GM23338 (cell line): ENCODE data around the gene WDR27. TPM values are rescaled to one million over a fixed set of nuclear protein-coding genes. Genes with fewer than 3 reads are reported as not detected.

Experiments
- ATAC-seq: fragments of 200-7000 bp; cut with Tn5 transposase; 3 replicates; pipeline ENCODE4 v1.9.1; 2020
- DNase-seq: peaks from one replicate; pipeline ENCODE4 v3.0.0-alpha.2; 2015; ENCODE audit warnings: low spot score
- H2AFZ ChIP-seq: fragments of 200-600 bp; sonication (generic); 2 replicates; pipeline ENCODE4 v1.8.0; 2016; ENCODE audit warnings: antibody characterized with exemption, mild to moderate bottlenecking, moderate library complexity
- H3F3A ChIP-seq: fragments of 200-600 bp; sonication (generic); replicated peaks from 2 replicates; pipeline ENCODE4 v1.8.0; 2017; ENCODE audit warnings: antibody characterized with exemption, mixed run types, low read depth
- H3K27ac ChIP-seq: fragments of 200-600 bp; sonication (generic); 2 replicates; pipeline ENCODE4 v1.6.1; 2016; ENCODE audit warnings: low read depth
- H3K27me3 ChIP-seq: fragments of 200-600 bp; sonication (generic); 2 replicates; pipeline ENCODE4 v1.8.0; 2016; ENCODE audit warnings: mild to moderate bottlenecking, mixed run types, moderate library complexity; ENCODE audit not compliant: insufficient read depth
- H3K36me3 ChIP-seq: fragments of 200-600 bp; sonication (generic); 2 replicates; pipeline ENCODE4 v1.8.0; 2016; ENCODE audit warnings: mild to moderate bottlenecking; ENCODE audit not compliant: insufficient read depth
- H3K4me1 ChIP-seq: fragments of 200-600 bp; sonication (generic); 2 replicates; pipeline ENCODE4 v1.8.0; 2016; ENCODE audit warnings: mild to moderate bottlenecking, moderate library complexity; ENCODE audit not compliant: insufficient read depth
- H3K4me2 ChIP-seq: fragments of 200-600 bp; sonication (generic); 2 replicates; pipeline ENCODE4 v1.7.1; 2017; ENCODE audit warnings: mixed run types
- H3K4me3 ChIP-seq: fragments of 200-600 bp; sonication (generic); 2 replicates; pipeline ENCODE4 v1.6.1; 2016; ENCODE audit warnings: mixed run types
- H3K79me2 ChIP-seq: fragments of 200-600 bp; sonication (generic); replicated peaks from 2 replicates; pipeline ENCODE4 v1.8.0; 2017; ENCODE audit warnings: mild to moderate bottlenecking; ENCODE audit not compliant: insufficient read depth
- H3K9me2 ChIP-seq: fragments of 200-600 bp; sonication (generic); 2 replicates; pipeline ENCODE4 v1.8.0; 2017; ENCODE audit not compliant: insufficient read depth
- H4K20me1 ChIP-seq: fragments of 200-600 bp; sonication (generic); replicated peaks from 2 replicates; pipeline ENCODE4 v1.8.0; 2017; ENCODE audit warnings: mild to moderate bottlenecking; ENCODE audit not compliant: insufficient read depth
- H3K27ac Mint-ChIP-seq: 2 replicates; pipeline ENCODE4 v1.8.0; 2020; ENCODE audit warnings: inconsistent platforms, mild to moderate bottlenecking, moderate library complexity, mixed read lengths
- H3K27me3 Mint-ChIP-seq: 3 replicates; pipeline ENCODE4 v1.8.0; 2022; ENCODE audit warnings: low read depth, mild to moderate bottlenecking, moderate library complexity, mixed read lengths, inconsistent platforms; ENCODE audit not compliant: insufficient read depth, poor library complexity
- H3K36me3 Mint-ChIP-seq: 3 replicates; pipeline ENCODE4 v1.8.0; 2021; ENCODE audit warnings: low read depth, mild to moderate bottlenecking, inconsistent platforms, moderate library complexity, mixed read lengths
- H3K4me1 Mint-ChIP-seq: 3 replicates; pipeline ENCODE4 v1.8.0; 2020; ENCODE audit warnings: mild to moderate bottlenecking, inconsistent platforms, mixed read lengths
- H3K4me3 Mint-ChIP-seq: 3 replicates; pipeline ENCODE4 v1.8.0; 2021; ENCODE audit warnings: moderate library complexity, mild to moderate bottlenecking, inconsistent platforms, mixed read lengths
- H3K9me3 Mint-ChIP-seq: 3 replicates; pipeline ENCODE4 v1.8.0; 2020; ENCODE audit warnings: moderate library complexity, mild to moderate bottlenecking, inconsistent platforms, mixed read lengths
- CREB1 ChIP-seq: fragments of 250-450 bp; sonication (Bioruptor Pico); IDR thresholded peaks from 2 replicates; pipeline ENCODE4 v1.5.0; 2020; ENCODE audit warnings: low read depth, mild to moderate bottlenecking, moderate library complexity
- EZH2phosphoT487 ChIP-seq: fragments of 200-600 bp; sonication (generic); IDR thresholded peaks from one replicate; pipeline ENCODE4 v1.8.1; 2018; ENCODE audit warnings: antibody characterized with exemption; ENCODE audit not compliant: unreplicated experiment
- JUNB ChIP-seq: IDR thresholded peaks from one replicate; pipeline ENCODE4 v1.6.1; 2016; ENCODE audit warnings: antibody characterized with exemption; ENCODE audit not compliant: unreplicated experiment
- POLR2AphosphoS5 ChIP-seq: IDR thresholded peaks from 2 replicates; pipeline ENCODE4 v1.6.1; 2016; ENCODE audit warnings: antibody characterized with exemption, low read depth
- STAT1 ChIP-seq: IDR thresholded peaks from one replicate; pipeline ENCODE4 v1.6.1; 2016; ENCODE audit warnings: antibody characterized with exemption; ENCODE audit not compliant: unreplicated experiment
- ZNF114 ChIP-seq: fragments of 250-450 bp; sonication (Bioruptor Pico); IDR thresholded peaks from 2 replicates; pipeline ENCODE4 v1.5.0; 2020; ENCODE audit warnings: mild to moderate bottlenecking, moderate library complexity
- polyA plus RNA-seq: library from polyadenylated mRNA; unstranded; fragments of >200 nt; fragmentation: Nextera tagmentation; extraction: Ambion mirVana; gene quantifications from 2 replicates; pipeline ENCODE4 v1.2.1, GENCODE V29; 2016
- total RNA-seq: library from RNA; depleted of rRNA; stranded (reverse); fragments of >200 nt; shearing (Covaris generic); gene quantifications from 2 replicates; pipeline ENCODE4 v1.2.3, GENCODE V29; 2014
- TF ChIP-seq, protein P1 (sequence below), 2 experiments: fragments of 200-600 bp in 1 of 2; sonication (generic) in 1 of 2; conservative IDR thresholded peaks; 2 replicates each; pipeline versions ENCODE4 v1.5.1 to v1.6.1; 2016 to 2017; ENCODE audit warnings: antibody characterized with exemption in 2 of 2, low read depth in 2 of 2, mild to moderate bottlenecking in 2 of 2, moderate library complexity in 1 of 2
- TF ChIP-seq, protein P2 (sequence below): IDR thresholded peaks from one replicate; pipeline ENCODE4 v1.6.1; 2018; ENCODE audit warnings: antibody characterized with exemption; ENCODE audit not compliant: unreplicated experiment
- TF ChIP-seq, protein P3 (sequence below): IDR thresholded peaks from 2 replicates; pipeline ENCODE4 v1.6.1; 2016; ENCODE audit warnings: antibody characterized with exemption
- TF ChIP-seq, protein P4 (sequence below): fragments of 250-450 bp; sonication (Bioruptor Pico); IDR thresholded peaks from 2 replicates; pipeline ENCODE4 v1.5.0; 2020; ENCODE audit warnings: mild to moderate bottlenecking, moderate library complexity

Gene WDR27
- total and polyA plus RNA-seq, 2 experiments from 2014 or later, result 55.3 to 80.4 TPM

DNA sequence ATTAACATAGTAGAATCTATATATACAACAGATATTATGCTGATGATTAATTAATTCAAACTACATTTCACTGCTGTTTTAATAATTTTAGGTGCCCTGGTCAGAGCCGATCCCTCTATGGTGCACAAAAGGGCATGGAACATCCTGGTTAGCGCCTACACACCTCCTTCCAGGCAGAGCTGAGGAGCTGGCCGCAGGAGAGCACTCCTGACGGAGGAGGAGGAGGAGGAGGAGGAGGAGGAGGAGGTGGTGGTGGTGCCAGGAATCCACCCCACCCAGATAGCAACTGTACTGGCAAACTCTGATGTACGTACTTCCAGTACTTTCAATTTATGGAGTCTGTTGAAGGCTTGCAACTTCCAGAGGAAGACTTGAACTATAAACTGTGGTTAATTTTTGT, 244.1 kb downstream of the WDR27 start:
- H3K36me3 Mint-ChIP-seq, result peaks cover 23% of the 10 kb centered on the region; the same call in 2 of the 3 replicates
- TF ChIP-seq, protein P1, sequence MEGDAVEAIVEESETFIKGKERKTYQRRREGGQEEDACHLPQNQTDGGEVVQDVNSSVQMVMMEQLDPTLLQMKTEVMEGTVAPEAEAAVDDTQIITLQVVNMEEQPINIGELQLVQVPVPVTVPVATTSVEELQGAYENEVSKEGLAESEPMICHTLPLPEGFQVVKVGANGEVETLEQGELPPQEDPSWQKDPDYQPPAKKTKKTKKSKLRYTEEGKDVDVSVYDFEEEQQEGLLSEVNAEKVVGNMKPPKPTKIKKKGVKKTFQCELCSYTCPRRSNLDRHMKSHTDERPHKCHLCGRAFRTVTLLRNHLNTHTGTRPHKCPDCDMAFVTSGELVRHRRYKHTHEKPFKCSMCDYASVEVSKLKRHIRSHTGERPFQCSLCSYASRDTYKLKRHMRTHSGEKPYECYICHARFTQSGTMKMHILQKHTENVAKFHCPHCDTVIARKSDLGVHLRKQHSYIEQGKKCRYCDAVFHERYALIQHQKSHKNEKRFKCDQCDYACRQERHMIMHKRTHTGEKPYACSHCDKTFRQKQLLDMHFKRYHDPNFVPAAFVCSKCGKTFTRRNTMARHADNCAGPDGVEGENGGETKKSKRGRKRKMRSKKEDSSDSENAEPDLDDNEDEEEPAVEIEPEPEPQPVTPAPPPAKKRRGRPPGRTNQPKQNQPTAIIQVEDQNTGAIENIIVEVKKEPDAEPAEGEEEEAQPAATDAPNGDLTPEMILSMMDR (conservative IDR thresholded peaks at IDR 0.05; ENCODE audit: low read depth in 2 of 2), result no peak
- TF ChIP-seq POLR2AphosphoS5 (no peak), EZH2phosphoT487 (no peak), CREB1 (CRISPR knock-in tag) (no peak), JUNB (no peak), STAT1 (no peak), ZNF114 (CRISPR knock-in tag) (no peak)
- TF ChIP-seq, protein P2, sequence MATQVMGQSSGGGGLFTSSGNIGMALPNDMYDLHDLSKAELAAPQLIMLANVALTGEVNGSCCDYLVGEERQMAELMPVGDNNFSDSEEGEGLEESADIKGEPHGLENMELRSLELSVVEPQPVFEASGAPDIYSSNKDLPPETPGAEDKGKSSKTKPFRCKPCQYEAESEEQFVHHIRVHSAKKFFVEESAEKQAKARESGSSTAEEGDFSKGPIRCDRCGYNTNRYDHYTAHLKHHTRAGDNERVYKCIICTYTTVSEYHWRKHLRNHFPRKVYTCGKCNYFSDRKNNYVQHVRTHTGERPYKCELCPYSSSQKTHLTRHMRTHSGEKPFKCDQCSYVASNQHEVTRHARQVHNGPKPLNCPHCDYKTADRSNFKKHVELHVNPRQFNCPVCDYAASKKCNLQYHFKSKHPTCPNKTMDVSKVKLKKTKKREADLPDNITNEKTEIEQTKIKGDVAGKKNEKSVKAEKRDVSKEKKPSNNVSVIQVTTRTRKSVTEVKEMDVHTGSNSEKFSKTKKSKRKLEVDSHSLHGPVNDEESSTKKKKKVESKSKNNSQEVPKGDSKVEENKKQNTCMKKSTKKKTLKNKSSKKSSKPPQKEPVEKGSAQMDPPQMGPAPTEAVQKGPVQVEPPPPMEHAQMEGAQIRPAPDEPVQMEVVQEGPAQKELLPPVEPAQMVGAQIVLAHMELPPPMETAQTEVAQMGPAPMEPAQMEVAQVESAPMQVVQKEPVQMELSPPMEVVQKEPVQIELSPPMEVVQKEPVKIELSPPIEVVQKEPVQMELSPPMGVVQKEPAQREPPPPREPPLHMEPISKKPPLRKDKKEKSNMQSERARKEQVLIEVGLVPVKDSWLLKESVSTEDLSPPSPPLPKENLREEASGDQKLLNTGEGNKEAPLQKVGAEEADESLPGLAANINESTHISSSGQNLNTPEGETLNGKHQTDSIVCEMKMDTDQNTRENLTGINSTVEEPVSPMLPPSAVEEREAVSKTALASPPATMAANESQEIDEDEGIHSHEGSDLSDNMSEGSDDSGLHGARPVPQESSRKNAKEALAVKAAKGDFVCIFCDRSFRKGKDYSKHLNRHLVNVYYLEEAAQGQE, result no peak
- TF ChIP-seq, protein P3, sequence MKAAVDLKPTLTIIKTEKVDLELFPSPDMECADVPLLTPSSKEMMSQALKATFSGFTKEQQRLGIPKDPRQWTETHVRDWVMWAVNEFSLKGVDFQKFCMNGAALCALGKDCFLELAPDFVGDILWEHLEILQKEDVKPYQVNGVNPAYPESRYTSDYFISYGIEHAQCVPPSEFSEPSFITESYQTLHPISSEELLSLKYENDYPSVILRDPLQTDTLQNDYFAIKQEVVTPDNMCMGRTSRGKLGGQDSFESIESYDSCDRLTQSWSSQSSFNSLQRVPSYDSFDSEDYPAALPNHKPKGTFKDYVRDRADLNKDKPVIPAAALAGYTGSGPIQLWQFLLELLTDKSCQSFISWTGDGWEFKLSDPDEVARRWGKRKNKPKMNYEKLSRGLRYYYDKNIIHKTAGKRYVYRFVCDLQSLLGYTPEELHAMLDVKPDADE, result no peak
- no peak overlapping the region for H3K27ac Mint-ChIP-seq
- Histone ChIP-seq H3F3A (no peaks in the 10 kb centered on the region), H3K4me2 (no peak overlapping the region), H3K4me3 (no peak overlapping the region), H3K36me3 (no peaks in the 10 kb centered on the region), H3K27ac (no peak overlapping the region), H3K79me2 (no peaks in the 10 kb centered on the region; the same call in 1 of the 2 replicates), H4K20me1 (no peaks in the 10 kb centered on the region), H3K27me3 (no peaks in the 10 kb centered on the region), H3K4me1 (no peaks in the 10 kb centered on the region), H3K9me2 (no peaks in the 10 kb centered on the region; the same call in 1 of the 2 replicates), H2AFZ (no peak overlapping the region)
- H3K9me3 Mint-ChIP-seq, result peaks cover 17% of the 10 kb centered on the region; the same call in 2 of the 3 replicates
- ATAC-seq (no peak), DNase-seq (no peak)
- no peaks in the 10 kb centered on the region for H3K4me1 Mint-ChIP-seq
- no peak overlapping the region for H3K4me3 Mint-ChIP-seq
- H3K27me3 Mint-ChIP-seq, result no peaks in the 10 kb centered on the region

DNA sequence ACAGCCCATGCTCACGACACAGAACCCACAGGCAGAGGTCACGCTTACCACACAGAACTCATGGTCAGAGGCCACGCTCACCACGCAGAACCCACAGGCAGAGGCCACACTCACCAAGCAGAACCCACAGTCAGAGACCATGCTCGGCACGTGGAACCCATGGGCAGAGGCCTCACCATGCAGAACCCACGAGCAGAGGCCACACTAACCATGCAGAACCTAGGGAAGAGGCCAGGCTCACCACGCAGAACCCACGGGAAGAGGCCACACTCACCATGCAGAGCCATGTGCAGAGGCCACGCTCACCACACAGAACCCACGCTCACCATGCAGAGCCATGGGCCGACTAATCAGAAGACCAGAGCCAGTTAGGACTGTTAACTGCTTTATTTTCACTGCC, 245.0 kb downstream of the WDR27 start:
- Histone ChIP-seq H3K9me2 (no peaks in the 10 kb centered on the region; the same call in 1 of the 2 replicates), H3K27ac (no peak overlapping the region), H2AFZ (no peak overlapping the region), H3K27me3 (no peaks in the 10 kb centered on the region), H3K79me2 (no peaks in the 10 kb centered on the region; the same call in 1 of the 2 replicates), H3K4me2 (no peak overlapping the region), H3K4me1 (no peaks in the 10 kb centered on the region), H3K4me3 (no peak overlapping the region), H3K36me3 (no peaks in the 10 kb centered on the region), H4K20me1 (no peaks in the 10 kb centered on the region), H3F3A (no peaks in the 10 kb centered on the region)
- no peak overlapping the region for H3K27ac Mint-ChIP-seq
- ATAC-seq (no peak), DNase-seq (no peak)
- peaks cover 17% of the 10 kb centered on the region; the same call in 2 of the 3 replicates for H3K9me3 Mint-ChIP-seq
- H3K4me3 Mint-ChIP-seq, result no peak overlapping the region
- H3K27me3 Mint-ChIP-seq, result no peaks in the 10 kb centered on the region
- H3K36me3 Mint-ChIP-seq, result peaks cover 23% of the 10 kb centered on the region; the same call in 2 of the 3 replicates
- no peaks in the 10 kb centered on the region for H3K4me1 Mint-ChIP-seq
- TF ChIP-seq STAT1, result no peak
- TF ChIP-seq, protein P4, sequence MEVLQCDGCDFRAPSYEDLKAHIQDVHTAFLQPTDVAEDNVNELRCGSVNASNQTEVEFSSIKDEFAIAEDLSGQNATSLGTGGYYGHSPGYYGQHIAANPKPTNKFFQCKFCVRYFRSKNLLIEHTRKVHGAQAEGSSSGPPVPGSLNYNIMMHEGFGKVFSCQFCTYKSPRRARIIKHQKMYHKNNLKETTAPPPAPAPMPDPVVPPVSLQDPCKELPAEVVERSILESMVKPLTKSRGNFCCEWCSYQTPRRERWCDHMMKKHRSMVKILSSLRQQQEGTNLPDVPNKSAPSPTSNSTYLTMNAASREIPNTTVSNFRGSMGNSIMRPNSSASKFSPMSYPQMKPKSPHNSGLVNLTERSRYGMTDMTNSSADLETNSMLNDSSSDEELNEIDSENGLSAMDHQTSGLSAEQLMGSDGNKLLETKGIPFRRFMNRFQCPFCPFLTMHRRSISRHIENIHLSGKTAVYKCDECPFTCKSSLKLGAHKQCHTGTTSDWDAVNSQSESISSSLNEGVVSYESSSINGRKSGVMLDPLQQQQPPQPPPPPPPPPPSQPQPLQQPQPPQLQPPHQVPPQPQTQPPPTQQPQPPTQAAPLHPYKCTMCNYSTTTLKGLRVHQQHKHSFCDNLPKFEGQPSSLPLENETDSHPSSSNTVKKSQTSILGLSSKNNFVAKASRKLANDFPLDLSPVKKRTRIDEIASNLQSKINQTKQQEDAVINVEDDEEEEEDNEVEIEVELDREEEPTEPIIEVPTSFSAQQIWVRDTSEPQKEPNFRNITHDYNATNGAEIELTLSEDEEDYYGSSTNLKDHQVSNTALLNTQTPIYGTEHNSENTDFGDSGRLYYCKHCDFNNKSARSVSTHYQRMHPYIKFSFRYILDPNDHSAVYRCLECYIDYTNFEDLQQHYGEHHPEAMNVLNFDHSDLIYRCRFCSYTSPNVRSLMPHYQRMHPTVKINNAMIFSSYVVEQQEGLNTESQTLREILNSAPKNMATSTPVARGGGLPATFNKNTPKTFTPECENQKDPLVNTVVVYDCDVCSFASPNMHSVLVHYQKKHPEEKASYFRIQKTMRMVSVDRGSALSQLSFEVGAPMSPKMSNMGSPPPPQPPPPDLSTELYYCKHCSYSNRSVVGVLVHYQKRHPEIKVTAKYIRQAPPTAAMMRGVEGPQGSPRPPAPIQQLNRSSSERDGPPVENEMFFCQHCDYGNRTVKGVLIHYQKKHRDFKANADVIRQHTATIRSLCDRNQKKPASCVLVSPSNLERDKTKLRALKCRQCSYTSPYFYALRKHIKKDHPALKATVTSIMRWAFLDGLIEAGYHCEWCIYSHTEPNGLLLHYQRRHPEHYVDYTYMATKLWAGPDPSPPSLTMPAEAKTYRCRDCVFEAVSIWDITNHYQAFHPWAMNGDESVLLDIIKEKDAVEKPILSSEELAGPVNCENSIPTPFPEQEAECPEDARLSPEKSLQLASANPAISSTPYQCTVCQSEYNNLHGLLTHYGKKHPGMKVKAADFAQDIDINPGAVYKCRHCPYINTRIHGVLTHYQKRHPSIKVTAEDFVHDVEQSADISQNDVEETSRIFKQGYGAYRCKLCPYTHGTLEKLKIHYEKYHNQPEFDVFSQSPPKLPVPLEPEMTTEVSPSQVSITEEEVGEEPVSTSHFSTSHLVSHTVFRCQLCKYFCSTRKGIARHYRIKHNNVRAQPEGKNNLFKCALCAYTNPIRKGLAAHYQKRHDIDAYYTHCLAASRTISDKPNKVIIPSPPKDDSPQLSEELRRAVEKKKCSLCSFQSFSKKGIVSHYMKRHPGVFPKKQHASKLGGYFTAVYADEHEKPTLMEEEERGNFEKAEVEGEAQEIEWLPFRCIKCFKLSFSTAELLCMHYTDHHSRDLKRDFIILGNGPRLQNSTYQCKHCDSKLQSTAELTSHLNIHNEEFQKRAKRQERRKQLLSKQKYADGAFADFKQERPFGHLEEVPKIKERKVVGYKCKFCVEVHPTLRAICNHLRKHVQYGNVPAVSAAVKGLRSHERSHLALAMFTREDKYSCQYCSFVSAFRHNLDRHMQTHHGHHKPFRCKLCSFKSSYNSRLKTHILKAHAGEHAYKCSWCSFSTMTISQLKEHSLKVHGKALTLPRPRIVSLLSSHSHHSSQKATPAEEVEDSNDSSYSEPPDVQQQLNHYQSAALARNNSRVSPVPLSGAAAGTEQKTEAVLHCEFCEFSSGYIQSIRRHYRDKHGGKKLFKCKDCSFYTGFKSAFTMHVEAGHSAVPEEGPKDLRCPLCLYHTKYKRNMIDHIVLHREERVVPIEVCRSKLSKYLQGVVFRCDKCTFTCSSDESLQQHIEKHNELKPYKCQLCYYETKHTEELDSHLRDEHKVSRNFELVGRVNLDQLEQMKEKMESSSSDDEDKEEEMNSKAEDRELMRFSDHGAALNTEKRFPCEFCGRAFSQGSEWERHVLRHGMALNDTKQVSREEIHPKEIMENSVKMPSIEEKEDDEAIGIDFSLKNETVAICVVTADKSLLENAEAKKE (CRISPR knock-in tag), result no peak
